DND-41 (cell line): ENCODE data around the gene CDHR2.

Experiments
- ATAC-seq: fragments of 200-7000 bp; cut with Tn5 transposase; 3 replicates; pipeline ENCODE4 v1.9.1; 2021; ENCODE audit warnings: low read depth; ENCODE audit not compliant: insufficient read depth
- DNase-seq: peaks from one replicate; pipeline ENCODE4 v3.0.0-alpha.2; 2020
- H2AFZ ChIP-seq: 2 replicates; pipeline ENCODE4 v1.6.0; 2012; ENCODE audit warnings: low read depth, low read length
- H3K27ac ChIP-seq: 2 replicates; pipeline ENCODE4 v1.5.1; 2012; ENCODE audit warnings: low read length, inconsistent platforms
- H3K27me3 ChIP-seq: fragments of 200-600 bp; sonication (generic); 2 replicates; pipeline ENCODE4 v1.6.0; 2012; ENCODE audit warnings: low read length, mild to moderate bottlenecking, inconsistent platforms; ENCODE audit not compliant: insufficient read depth, poor library complexity
- H3K36me3 ChIP-seq: 2 replicates; pipeline ENCODE4 v1.5.1; 2012; ENCODE audit warnings: low read length, inconsistent platforms; ENCODE audit not compliant: insufficient read depth
- H3K4me1 ChIP-seq: 2 replicates; pipeline ENCODE4 v1.5.1; 2012; ENCODE audit warnings: mild to moderate bottlenecking, low read length; ENCODE audit not compliant: insufficient read depth
- H3K4me2 ChIP-seq: 2 replicates; pipeline ENCODE4 v1.6.0; 2012; ENCODE audit warnings: mild to moderate bottlenecking, moderate library complexity, low read length, inconsistent platforms; ENCODE audit not compliant: insufficient read depth
- H3K4me3 ChIP-seq, 2 experiments: fragments of 200-600 bp in 1 of 2; shearing (Covaris generic) in 1 of 2; 2 replicates each; pipeline ENCODE4 v1.5.1; 2012 to 2016; ENCODE audit warnings: inconsistent platforms in 2 of 2, low read length in 2 of 2, mild to moderate bottlenecking in 2 of 2, low read depth in 1 of 2, moderate library complexity in 1 of 2
- H3K79me2 ChIP-seq: 2 replicates; pipeline ENCODE4 v1.6.0; 2012; ENCODE audit warnings: low read length, inconsistent platforms; ENCODE audit not compliant: insufficient read depth
- H3K9ac ChIP-seq: 2 replicates; pipeline ENCODE4 v1.6.0; 2012; ENCODE audit warnings: low read depth, mild to moderate bottlenecking, inconsistent platforms, low read length, moderate library complexity
- H3K9me3 ChIP-seq: 2 replicates; pipeline ENCODE4 v1.5.1; 2012; ENCODE audit warnings: low read length, moderate library complexity, mild to moderate bottlenecking, inconsistent platforms; ENCODE audit not compliant: insufficient read depth, severe bottlenecking
- H4K20me1 ChIP-seq: 2 replicates; pipeline ENCODE4 v1.6.0; 2012; ENCODE audit warnings: low read length; ENCODE audit not compliant: insufficient read depth
- CTCF ChIP-seq: IDR thresholded peaks from 2 replicates; pipeline ENCODE4 v1.5.1; 2012; ENCODE audit warnings: borderline replicate concordance, low read length, moderate library complexity, mild to moderate bottlenecking; ENCODE audit not compliant: poor library complexity, severe bottlenecking; ENCODE audit errors: extremely low read depth
- EZH2 ChIP-seq: IDR thresholded peaks from 3 replicates; pipeline ENCODE4 v1.6.1; 2012; ENCODE audit warnings: borderline replicate concordance, low read depth, mild to moderate bottlenecking, moderate library complexity, low read length, inconsistent platforms; ENCODE audit not compliant: severe bottlenecking

Gene CDHR2

GRCh38 chr5:176559683-176560082 lies 10.5 kb downstream of the CDHR2 start:
- Histone ChIP-seq H2AFZ (no peak overlapping the region), H3K9me3 (no peaks in the 10 kb centered on the region), H3K36me3 (no peaks in the 10 kb centered on the region), H3K4me3 (no peak overlapping the region), H3K4me2 (no peak overlapping the region), H3K4me1 (no peaks in the 10 kb centered on the region), H3K27ac (no peak overlapping the region), H3K79me2 (no peaks in the 10 kb centered on the region), H3K27me3 (no peaks in the 10 kb centered on the region), H4K20me1 (no peaks in the 10 kb centered on the region), H3K9ac (no peak overlapping the region)
- TF ChIP-seq EZH2 (no peak), CTCF (peak; percentile 40)
- DNase-seq (peak; percentile 31), ATAC-seq (peak; percentile 62; the same call in 2 of the 3 replicates)

- DNase-seq (no peak), ATAC-seq (0 out of 3 replicates have a peak, but pooled peaks have one; percentile 27)
- no peaks in the 10 kb centered on the region for H3K27me3 ChIP-seq
Observed at GRCh38 chr5:176560364-176560763, 11.2 kb downstream of the CDHR2 start.

GRCh38 chr5:176561259-176561658 lies 12.1 kb downstream of the CDHR2 start:
- Histone ChIP-seq H3K4me3 (no peak overlapping the region), H3K27ac (no peak overlapping the region), H3K27me3 (no peaks in the 10 kb centered on the region), H4K20me1 (no peaks in the 10 kb centered on the region), H3K4me2 (no peak overlapping the region), H3K4me1 (no peaks in the 10 kb centered on the region), H2AFZ (no peak overlapping the region), H3K9ac (no peak overlapping the region), H3K36me3 (no peaks in the 10 kb centered on the region), H3K9me3 (no peaks in the 10 kb centered on the region), H3K79me2 (no peaks in the 10 kb centered on the region)
- DNase-seq (no peak), ATAC-seq (no peak)
- no peak for TF ChIP-seq EZH2
- TF ChIP-seq CTCF: no peak

More at GRCh38 chr5:176560364-176560763, 11.2 kb downstream of the CDHR2 start:
- Histone ChIP-seq H3K4me1 (no peaks in the 10 kb centered on the region), H3K9ac (no peak overlapping the region), H3K4me2 (no peak overlapping the region), H4K20me1 (no peaks in the 10 kb centered on the region), H3K79me2 (no peaks in the 10 kb centered on the region), H3K27ac (no peak overlapping the region), H3K36me3 (no peaks in the 10 kb centered on the region), H2AFZ (no peak overlapping the region), H3K9me3 (no peaks in the 10 kb centered on the region), H3K4me3 (no peak overlapping the region)
- TF ChIP-seq CTCF (no peak), EZH2 (no peak)

- Histone ChIP-seq H4K20me1 (no peaks in the 10 kb centered on the region), H3K27ac (no peak overlapping the region), H3K4me3 (no peak overlapping the region), H3K27me3 (no peaks in the 10 kb centered on the region), H3K36me3 (no peaks in the 10 kb centered on the region), H3K9me3 (no peaks in the 10 kb centered on the region), H3K79me2 (no peaks in the 10 kb centered on the region), H3K9ac (no peak overlapping the region), H3K4me1 (no peaks in the 10 kb centered on the region), H2AFZ (no peak overlapping the region), H3K4me2 (no peak overlapping the region)
- no peak for DNase-seq
- ATAC-seq: no peak
- TF ChIP-seq EZH2 (no peak), CTCF (no peak)
Observed at GRCh38 chr5:176562189-176562588, 13.0 kb downstream of the CDHR2 start.
